ENCODE results near the gene LRRC47. TPM values are rescaled to one million over a fixed set of nuclear protein-coding genes. Genes with fewer than 3 reads are reported as not detected.

Gene LRRC47
- 33.8 and 35.7 TPM in 2 replicates for total RNA-seq

GRCh38 chr1:3796215-3797061 is at the start of gene LRRC47:
Gene LRRC47, minus strand, starts transcription at chr1:3796498. Its CDS starts 22 bp downstream, at chr1:3796476.

DNA sequence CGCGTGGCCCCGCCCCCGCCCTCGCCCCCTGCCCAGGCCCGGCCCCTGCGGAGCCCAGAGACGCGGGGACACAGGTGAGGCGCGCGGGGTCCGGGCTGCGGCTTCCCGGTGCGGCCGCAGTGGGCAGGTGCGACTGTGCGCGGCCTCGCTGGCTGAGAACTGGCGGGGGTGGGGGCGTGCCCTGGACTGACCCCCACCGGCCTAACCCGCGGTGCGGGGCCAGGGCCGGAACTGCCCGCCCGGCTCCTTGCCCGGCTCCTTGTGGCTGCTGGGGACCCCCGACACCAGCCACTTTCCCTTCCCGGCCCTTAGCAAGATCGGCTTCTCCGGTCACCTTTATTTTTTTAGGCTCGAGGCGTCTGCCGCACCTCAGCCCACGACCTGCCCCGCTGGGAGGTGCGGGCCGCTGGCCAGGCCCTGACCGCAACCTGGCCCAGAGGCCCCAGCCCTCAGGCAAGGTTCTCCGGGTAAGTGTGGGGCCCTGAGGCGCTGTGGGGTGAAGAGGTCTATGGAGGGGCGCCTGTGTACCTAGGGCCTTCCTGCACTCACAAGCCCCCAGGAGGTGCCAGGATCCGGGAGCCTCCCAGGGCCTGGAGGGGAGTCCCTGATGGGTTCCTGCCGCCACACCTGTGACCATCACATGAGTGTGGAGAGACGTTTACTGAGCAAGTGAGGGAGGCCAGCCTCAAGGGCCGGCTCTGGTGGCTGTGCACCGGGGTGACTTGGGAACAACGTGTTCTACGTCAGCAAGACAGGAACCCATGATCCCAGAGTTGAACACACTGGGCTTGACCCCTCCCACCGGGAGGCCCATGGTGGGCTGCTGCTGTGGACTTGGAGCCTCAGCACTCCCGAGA is 23.4 kb downstream of the LRRC47 start, which contains the start of gene SMIM1:
SMIM1 (plus strand) TSS at position 35 of the 857 bp plus-strand sequence. CDS start 2,625 bp downstream, outside the sequence.

DNA sequence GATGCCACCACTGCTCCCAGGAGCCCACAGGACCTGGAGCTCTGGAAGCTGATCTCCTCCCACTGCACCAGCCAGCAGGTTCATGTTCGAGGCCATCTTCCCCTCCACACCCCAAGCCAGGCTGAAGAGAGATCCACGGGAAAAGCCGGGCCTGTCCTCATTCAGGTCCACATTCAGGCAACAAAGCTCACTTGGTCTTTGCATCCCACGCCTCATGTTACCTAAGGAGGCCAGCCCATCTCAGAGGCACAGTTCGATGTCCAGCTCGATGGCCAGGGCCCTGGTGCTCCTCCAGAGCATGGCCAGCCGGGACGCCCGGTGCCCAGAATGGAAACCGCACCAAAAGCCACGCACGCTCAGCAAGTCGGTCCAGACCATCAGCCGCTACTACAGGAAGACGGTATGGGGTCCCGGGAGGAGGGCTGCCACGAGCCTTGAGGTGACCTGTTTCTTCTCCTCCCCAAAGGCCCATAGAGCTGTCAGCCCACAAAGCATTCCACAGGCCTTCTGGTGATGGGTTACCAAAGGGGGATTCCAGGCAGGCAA is 43.8 kb downstream of the LRRC47 start, which contains the start of gene CCDC27:
CCDC27 (plus strand) TSS at position 51 of the 546 bp plus-strand sequence; CDS start at position 83, 32 bp downstream.

Other genes starting within 250 kb of the LRRC47 start
- gene MEGF6, start 185.0 kb downstream of the LRRC47 start, total RNA-seq: 9.9 and 19.8 TPM in 2 replicates
- 18.2 and 22.9 TPM in 2 replicates for gene TPRG1L, start 171.5 kb downstream of the LRRC47 start, total RNA-seq
- 18.7 and 23.4 TPM in 2 replicates for gene WRAP73, start 146.4 kb downstream of the LRRC47 start, total RNA-seq
- gene TP73, start 144.0 kb downstream of the LRRC47 start, total RNA-seq: under 0.01 TPM in 1 of 2 replicates, not detected in the other
- gene CCDC27, start 44.0 kb downstream of the LRRC47 start, total RNA-seq: not detected in 2 replicates
- gene SMIM1, start 23.7 kb downstream of the LRRC47 start, total RNA-seq: 3.2 TPM in 1 of 2 replicates, not detected in the other
- gene CEP104, start 60.7 kb upstream of the LRRC47 start, total RNA-seq: 17.8 and 18.8 TPM in 2 replicates
- 13.3 and 16.9 TPM in 2 replicates for gene DFFB, start 61.0 kb upstream of the LRRC47 start, total RNA-seq
- 42.9 and 44.7 TPM in 2 replicates for gene C1orf174, start 103.8 kb upstream of the LRRC47 start, total RNA-seq